ENCODE measurements around the gene LRTM2. TPM values are rescaled to one million over a fixed set of nuclear protein-coding genes. Genes with fewer than 3 reads are reported as not detected.

Gene LRTM2
- total RNA-seq, 1 experiment from 2014 or later = not detected

GRCh38 chr12:1836854-1837421 is 16.6 kb downstream of the LRTM2 start:
- no peak overlapping the region for H3K4me3 ChIP-seq (ENCODE audit: low read depth, low read length)
- no peak for TF ChIP-seq CTCF (IDR thresholded peaks at IDR 0.05; ENCODE audit: insufficient read depth in 1 of 2, low read depth in 1 of 2, low read length in 1 of 2, severe bottlenecking in 1 of 2, unreplicated experiment in 1 of 2)
- H3K9me3 Mint-ChIP-seq (ENCODE audit: unreplicated experiment) = no peaks in the 10 kb centered on the region
- ChIA-PET CTCF (interaction anchor here (2.0 kb wide), 1 partner anchor 103 kb away, joined by 4 read pairs; no protein-coding TSS in a partner anchor), POLR2A (no interaction called here)
- no TSS peak for BruUV-seq (replicated peaks)
- H3K27me3 ChIP-seq (replicated peaks; ENCODE audit: control insufficient read depth, insufficient read depth, low read length) = no peaks in the 10 kb centered on the region; the same call in none of the 2 replicates
- H3K27me3 Mint-ChIP-seq (ENCODE audit: insufficient read depth, unreplicated experiment) = peaks cover 22% of the 10 kb centered on the region
- peaks cover 11% of the 10 kb centered on the region for H3K4me1 ChIP-seq
- H3K4me1 Mint-ChIP-seq (ENCODE audit: low read depth, unreplicated experiment) = peaks cover 12% of the 10 kb centered on the region
- DNase-seq = no peak
- H3K9me3 ChIP-seq = no peaks in the 10 kb centered on the region
- H3K36me3 ChIP-seq (ENCODE audit: control insufficient read depth, insufficient read depth, low read length) = no peaks in the 10 kb centered on the region
- intact Hi-C loops (cut with micrococcal nuclease; ENCODE audit: unreplicated experiment) = no loop called here
- no peaks in the 10 kb centered on the region for H3K36me3 Mint-ChIP-seq (ENCODE audit: insufficient read depth, unreplicated experiment)
- no peak overlapping the region for H3K27ac Mint-ChIP-seq (ENCODE audit: unreplicated experiment)
- no peak overlapping the region for H3K4me3 Mint-ChIP-seq (ENCODE audit: unreplicated experiment)

GRCh38 chr12:1837541-1838204 is 17.3 kb downstream of the LRTM2 start:
- CTCF ChIA-PET = interaction anchor here (2.0 kb wide), 1 partner anchor 103 kb away, joined by 4 read pairs; no protein-coding TSS in a partner anchor
- BruUV-seq (replicated peaks) = no TSS peak
- no peak overlapping the region for H3K4me3 ChIP-seq (ENCODE audit: low read depth, low read length)
- H3K4me3 Mint-ChIP-seq (ENCODE audit: unreplicated experiment) = no peak overlapping the region
- peak; percentile 37 to 65 for DNase-seq
- peaks cover 12% of the 10 kb centered on the region for H3K4me1 Mint-ChIP-seq (ENCODE audit: low read depth, unreplicated experiment)
- POLR2A ChIA-PET = no interaction called here
- no peaks in the 10 kb centered on the region for H3K9me3 Mint-ChIP-seq (ENCODE audit: unreplicated experiment)
- H3K36me3 Mint-ChIP-seq (ENCODE audit: insufficient read depth, unreplicated experiment) = no peaks in the 10 kb centered on the region
- no peaks in the 10 kb centered on the region for H3K36me3 ChIP-seq (ENCODE audit: control insufficient read depth, insufficient read depth, low read length)
- peaks cover 19% of the 10 kb centered on the region for H3K27me3 Mint-ChIP-seq (ENCODE audit: insufficient read depth, unreplicated experiment)
- no peaks in the 10 kb centered on the region for H3K9me3 ChIP-seq
- TF ChIP-seq CTCF (IDR thresholded peaks at IDR 0.05; ENCODE audit: insufficient read depth in 1 of 2, low read depth in 1 of 2, low read length in 1 of 2, severe bottlenecking in 1 of 2, unreplicated experiment in 1 of 2) = no peak
- intact Hi-C loops (cut with micrococcal nuclease; ENCODE audit: unreplicated experiment) = no loop called here
- peaks cover 11% of the 10 kb centered on the region for H3K4me1 ChIP-seq
- H3K27me3 ChIP-seq (replicated peaks; ENCODE audit: control insufficient read depth, insufficient read depth, low read length) = no peaks in the 10 kb centered on the region; the same call in none of the 2 replicates
- no peak overlapping the region for H3K27ac Mint-ChIP-seq (ENCODE audit: unreplicated experiment)

- H3K27me3 ChIP-seq (replicated peaks; ENCODE audit: control insufficient read depth, insufficient read depth, low read length) = no peaks in the 10 kb centered on the region; the same call in none of the 2 replicates
- TF ChIP-seq CTCF (IDR thresholded peaks at IDR 0.05; ENCODE audit: insufficient read depth in 1 of 2, low read depth in 1 of 2, low read length in 1 of 2, severe bottlenecking in 1 of 2, unreplicated experiment in 1 of 2) = no peak
- Mint-ChIP-seq H3K27ac (ENCODE audit: unreplicated experiment) (no peak overlapping the region), H3K9me3 (ENCODE audit: unreplicated experiment) (no peaks in the 10 kb centered on the region), H3K27me3 (ENCODE audit: insufficient read depth, unreplicated experiment) (peaks cover 14% of the 10 kb centered on the region), H3K4me1 (ENCODE audit: low read depth, unreplicated experiment) (peaks cover 12% of the 10 kb centered on the region), H3K4me3 (ENCODE audit: unreplicated experiment) (no peak overlapping the region), H3K36me3 (ENCODE audit: insufficient read depth, unreplicated experiment) (no peaks in the 10 kb centered on the region)
- POLR2A ChIA-PET = no interaction called here
- H3K36me3 ChIP-seq (ENCODE audit: control insufficient read depth, insufficient read depth, low read length) = no peaks in the 10 kb centered on the region
- H3K9me3 ChIP-seq = no peaks in the 10 kb centered on the region
- DNase-seq = peak in 1 of 2 experiments; percentile 22
- H3K4me1 ChIP-seq = peaks cover 11% of the 10 kb centered on the region
- CTCF ChIA-PET = interaction anchor here (2.0 kb wide), 1 partner anchor 102 kb away, joined by 4 read pairs; no protein-coding TSS in a partner anchor
- intact Hi-C loops (cut with micrococcal nuclease; ENCODE audit: unreplicated experiment) = no loop called here
- BruUV-seq (replicated peaks) = no TSS peak
- H3K4me3 ChIP-seq (ENCODE audit: low read depth, low read length) = no peak overlapping the region
Observed at GRCh38 chr12:1838205-1838993, 18.0 kb downstream of the LRTM2 start.
